ENCODE data around the gene RUBCN. TPM values are rescaled to one million over a fixed set of nuclear protein-coding genes. Genes with fewer than 3 reads are reported as not detected.
"Not testable (repeated sequence)": the region's sequence is repeated elsewhere in the genome, so short reads cannot be mapped to it uniquely, and the experiment has no call there.

Gene RUBCN
- total RNA-seq, 4 donors from 2014 or later, result 36.8 to 56.7 (median 46.4) TPM

- H3K4me1 ChIP-seq; DNase-seq; H3K27me3 ChIP-seq; H3K4me3 ChIP-seq (replicated peaks in 1 of 3); H3K36me3 ChIP-seq; intact Hi-C loops (cut with DNase I); H3K27ac ChIP-seq; H3K9me3 ChIP-seq: not testable (repeated sequence)
- WGBS, 2 donors, result 97 to 98% methylated on average over 5 to 7 of the region's 7 CpGs
These were observed 89.1 kb downstream of the RUBCN start for GRCh38 chr3:197647649-197648048.

GRCh38 chr3:197647191-197647590 lies 89.5 kb downstream of the RUBCN start:
- intact Hi-C loops (cut with DNase I), result not testable (repeated sequence)
- 94 to 97% methylated on average over 6 to 8 of the region's 9 CpGs for WGBS, 2 donors

GRCh38 chr3:197646294-197646693 lies 90.4 kb downstream of the RUBCN start:
- DNase-seq; H3K4me3 ChIP-seq (replicated peaks in 1 of 3); H3K27me3 ChIP-seq; H3K36me3 ChIP-seq; H3K27ac ChIP-seq; intact Hi-C loops (cut with DNase I); H3K9me3 ChIP-seq; H3K4me1 ChIP-seq: not testable (repeated sequence)
- WGBS, 2 donors, result 89 to 96% methylated on average over 12 of the region's 12 CpGs

More at GRCh38 chr3:197647191-197647590, 89.5 kb downstream of the RUBCN start:
- not testable (repeated sequence) for H3K36me3 ChIP-seq; H3K4me3 ChIP-seq (replicated peaks in 1 of 3); H3K4me1 ChIP-seq; H3K9me3 ChIP-seq; DNase-seq; H3K27me3 ChIP-seq; H3K27ac ChIP-seq

- H3K9me3 ChIP-seq; intact Hi-C loops (cut with DNase I); H3K4me3 ChIP-seq (replicated peaks in 1 of 3); H3K4me1 ChIP-seq; DNase-seq; H3K36me3 ChIP-seq; H3K27ac ChIP-seq; H3K27me3 ChIP-seq: not testable (repeated sequence)
- 87 to 88% methylated on average over 7 to 10 of the region's 10 CpGs for WGBS, 2 donors
These were observed 99.1 kb downstream of the RUBCN start for GRCh38 chr3:197637556-197637955.

- H3K27me3 ChIP-seq; H3K9me3 ChIP-seq; H3K4me1 ChIP-seq; H3K4me3 ChIP-seq (replicated peaks in 1 of 3); intact Hi-C loops (cut with DNase I); H3K27ac ChIP-seq; H3K36me3 ChIP-seq: not testable (repeated sequence)
- peak; percentile 13 to 26 for DNase-seq
- 15 to 19% methylated on average over 8 of the region's 11 CpGs for WGBS, 2 donors
- TF ChIP-seq CTCF (IDR thresholded peaks at IDR 0.05), result peak in 3 of 6 experiments; percentile 9 to 40 (median 38)
These were observed 104.7 kb downstream of the RUBCN start for GRCh38 chr3:197631989-197632388.

GRCh38 chr3:197630766-197631165 lies 105.9 kb downstream of the RUBCN start:
- H3K4me3 ChIP-seq (replicated peaks in 1 of 3); H3K27me3 ChIP-seq; H3K9me3 ChIP-seq; DNase-seq; intact Hi-C loops (cut with DNase I); H3K27ac ChIP-seq; H3K4me1 ChIP-seq; H3K36me3 ChIP-seq: not testable (repeated sequence)
- 91 to 95% methylated on average over 12 of the region's 12 CpGs for WGBS, 2 donors

- H3K27ac ChIP-seq; H3K27me3 ChIP-seq; intact Hi-C loops (cut with DNase I); H3K36me3 ChIP-seq; H3K4me3 ChIP-seq (replicated peaks in 1 of 3); DNase-seq; H3K4me1 ChIP-seq; H3K9me3 ChIP-seq: not testable (repeated sequence)
- 89 to 98% methylated on average over 13 of the region's 14 CpGs for WGBS, 2 donors
These were observed 107.4 kb downstream of the RUBCN start for GRCh38 chr3:197629286-197629685.

- TF ChIP-seq POLR2A (IDR thresholded peaks at IDR 0.05), result peak in 1 of 2 donors; percentile 78
- intact Hi-C loops (cut with DNase I); H3K9me3 ChIP-seq; H3K4me1 ChIP-seq; H3K27me3 ChIP-seq; H3K36me3 ChIP-seq: not testable (repeated sequence)
- Histone ChIP-seq H3K27ac (peak overlapping the region; percentile 42 to 84 (median 52)), H3K4me3 (replicated peaks in 1 of 3) (peak overlapping the region; percentile 13 to 48 (median 33))
- DNase-seq, result peak; percentile 86 to 89
- 15 to 17% methylated on average over 6 to 15 of the region's 73 CpGs for WGBS, 2 donors
These were observed 108.8 kb downstream of the RUBCN start for GRCh38 chr3:197627772-197628523.

GRCh38 chr3:197627158-197627771 lies 109.4 kb downstream of the RUBCN start:
- 0% methylated on average over 2 of the region's 67 CpGs; no CpG with 5 or more reads in 1 of the 2 donors for WGBS, 2 donors
- peak overlapping the region; percentile 42 to 84 (median 52) for H3K27ac ChIP-seq
- DNase-seq, result peak in 1 of 2 donors; percentile 38
- H3K27me3 ChIP-seq; H3K36me3 ChIP-seq; intact Hi-C loops (cut with DNase I); H3K9me3 ChIP-seq; H3K4me1 ChIP-seq: not testable (repeated sequence)
- H3K4me3 ChIP-seq (replicated peaks in 1 of 3), result peak overlapping the region; percentile 13 to 48 (median 33)

GRCh38 chr3:197626404-197627157 lies 110.1 kb downstream of the RUBCN start:
- H3K9me3 ChIP-seq; H3K27me3 ChIP-seq; H3K36me3 ChIP-seq; intact Hi-C loops (cut with DNase I); H3K4me1 ChIP-seq; H3K4me3 ChIP-seq (replicated peaks in 1 of 3); DNase-seq; H3K27ac ChIP-seq: not testable (repeated sequence)
- WGBS, 2 donors, result 42 to 43% methylated on average over 2 to 4 of the region's 18 CpGs

- intact Hi-C loops (cut with DNase I); H3K27me3 ChIP-seq; DNase-seq; H3K9me3 ChIP-seq; H3K27ac ChIP-seq; H3K4me1 ChIP-seq; H3K4me3 ChIP-seq (replicated peaks in 1 of 3): not testable (repeated sequence)
- H3K36me3 ChIP-seq, result peaks cover 28 to 30% of the 10 kb centered on the region in 2 donors
- WGBS, 2 donors, result 97 to 98% methylated on average over 13 of the region's 13 CpGs
These were observed 115.2 kb downstream of the RUBCN start for GRCh38 chr3:197621478-197621877.
